NCI-H82 (cell line): ENCODE results near the gene TNNT3.
"Not testable (repeated sequence)": the region's sequence is repeated elsewhere in the genome, so short reads cannot be mapped to it uniquely, and the experiment has no call there.

Source experiments
- DNase-seq: peaks from one replicate; lab custom pipeline; 2025; lab: John Stamatoyannopoulos, UW

TNNT3 gene

DNA sequence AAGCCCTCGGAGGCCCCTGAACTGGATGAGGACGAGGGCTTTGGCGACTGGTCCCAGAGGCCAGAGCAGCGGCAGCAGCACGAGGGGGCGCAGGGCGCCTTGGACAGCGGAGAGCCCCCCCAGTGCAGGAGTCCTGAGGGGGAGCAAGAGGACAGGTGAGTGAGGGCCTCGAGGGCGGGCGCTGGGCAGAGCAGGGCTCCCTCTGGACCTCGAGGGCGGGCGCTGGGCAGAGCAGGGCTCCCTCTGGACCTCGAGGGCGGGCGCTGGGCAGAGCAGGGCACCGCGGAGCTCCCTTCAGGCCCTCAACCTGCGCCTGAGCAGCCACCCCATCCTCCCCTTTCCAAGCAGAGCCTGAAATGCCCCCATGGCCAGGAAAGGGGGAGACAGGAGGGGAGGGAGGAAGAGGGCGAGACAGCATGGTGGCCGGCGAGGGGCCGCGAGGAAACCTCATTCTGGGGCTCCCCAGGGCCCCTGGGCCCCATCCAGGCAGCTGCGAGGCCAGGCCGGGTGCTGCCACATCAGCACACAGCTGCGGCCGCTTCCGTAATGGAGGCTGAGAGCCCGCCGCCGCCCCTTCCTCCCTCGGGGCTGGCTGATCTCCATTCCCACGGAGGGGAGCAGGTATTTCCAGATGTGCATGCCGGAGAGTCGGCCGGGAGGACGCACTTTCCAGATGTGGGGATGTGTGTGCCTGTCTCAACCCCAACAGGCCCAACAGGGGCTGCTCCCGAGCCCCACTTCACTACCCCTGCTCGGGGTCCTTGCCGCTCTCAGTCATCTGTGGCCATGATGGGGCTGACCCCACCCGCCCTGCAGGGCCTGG, 37.9 kb upstream of the TNNT3 start:
- DNase-seq, result no peak

GRCh38 chr11:1882265-1883238, 37.0 kb upstream of the TNNT3 start:
- DNase-seq, result peak; percentile 73

GRCh38 chr11:1883346-1884302, 35.9 kb upstream of the TNNT3 start:
- DNase-seq, result no peak

- no peak for DNase-seq
Measured at GRCh38 chr11:1884303-1884700, 35.2 kb upstream of the TNNT3 start.

DNA sequence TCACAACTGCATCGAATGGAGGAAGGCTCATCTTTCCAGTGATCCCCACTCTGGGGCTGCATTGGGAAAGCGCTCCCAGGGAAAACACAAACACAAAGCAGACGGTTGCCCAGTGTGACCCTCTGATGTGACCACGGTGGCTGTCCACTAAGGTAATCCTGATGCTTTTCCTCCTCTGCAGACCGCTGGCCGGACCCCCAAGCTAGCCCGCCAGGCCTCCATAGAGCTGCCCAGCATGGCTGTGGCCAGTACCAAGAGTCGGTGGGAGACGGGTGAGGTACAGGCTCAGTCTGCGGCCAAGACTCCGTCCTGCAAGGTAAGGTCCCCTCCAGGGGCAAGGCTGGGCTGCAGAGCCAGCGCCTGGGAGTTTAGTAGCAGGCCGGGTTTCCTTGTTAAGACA, 33.0 kb upstream of the TNNT3 start:
- DNase-seq, result not testable (repeated sequence)

DNA sequence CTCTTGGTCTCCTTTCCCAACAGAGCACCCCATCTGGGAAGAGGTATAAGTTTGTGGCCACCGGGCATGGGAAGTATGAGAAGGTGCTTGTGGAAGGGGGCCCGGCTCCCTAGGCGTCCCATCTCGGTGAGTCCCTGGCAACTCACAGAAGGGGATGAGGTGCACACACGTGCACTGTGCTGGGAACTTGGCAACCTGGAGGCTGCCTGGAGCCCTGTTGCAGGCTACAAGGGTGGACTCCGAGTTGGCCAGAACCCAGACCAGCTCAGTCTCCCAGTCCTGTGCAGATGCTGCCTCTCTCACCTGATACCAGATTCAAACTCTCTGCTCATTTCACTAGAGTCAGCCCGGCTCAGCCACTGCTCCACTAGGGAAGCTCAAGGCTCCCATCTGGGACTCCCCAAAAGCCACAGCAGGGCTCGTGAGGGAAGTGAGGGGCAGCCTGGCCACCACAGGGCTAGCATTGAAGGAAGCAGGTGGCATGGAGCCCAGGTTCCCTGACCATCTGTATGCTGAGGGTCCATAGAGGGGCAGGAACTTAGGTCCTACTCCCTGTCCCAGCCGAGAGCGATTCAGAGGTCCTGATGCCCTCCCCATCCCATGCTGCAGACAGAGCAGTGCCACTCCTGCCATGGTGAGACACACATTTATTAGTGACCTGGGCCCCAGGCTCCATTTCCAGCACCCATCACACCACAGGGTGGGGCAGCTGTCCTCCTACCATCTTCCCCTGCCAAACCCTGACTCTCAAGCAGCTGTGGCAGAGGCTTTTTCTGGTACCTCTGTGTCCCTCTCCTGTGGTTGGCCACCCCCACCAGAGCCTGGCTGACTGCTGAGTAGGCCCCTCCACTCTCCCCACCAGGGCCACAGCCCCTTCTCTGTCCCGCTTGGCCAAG, 31.8 kb upstream of the TNNT3 start:
- no peak for DNase-seq

GRCh38 chr11:1888347-1888753, 31.2 kb upstream of the TNNT3 start:
- DNase-seq, result no peak

DNA sequence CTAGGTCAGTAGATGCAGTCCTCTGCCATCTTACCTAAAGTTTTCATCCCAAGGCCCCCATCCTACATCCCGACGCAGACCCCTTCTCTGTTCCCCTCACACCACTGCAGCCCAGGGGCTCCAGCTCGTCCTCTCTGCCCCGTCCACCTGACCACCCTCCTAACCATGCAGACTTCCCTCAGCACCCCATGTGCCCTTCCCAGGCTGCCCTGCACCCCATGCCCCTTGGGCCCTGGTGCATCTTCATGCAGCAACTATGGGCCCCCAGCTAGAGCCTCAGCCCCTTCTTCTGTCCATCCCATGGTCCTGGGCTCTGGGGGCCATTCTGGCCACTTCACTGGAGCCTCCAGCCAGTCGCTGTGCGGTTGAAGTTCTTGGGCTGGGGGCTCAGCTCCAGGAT, 30.7 kb upstream of the TNNT3 start:
- DNase-seq, result no peak

DNA sequence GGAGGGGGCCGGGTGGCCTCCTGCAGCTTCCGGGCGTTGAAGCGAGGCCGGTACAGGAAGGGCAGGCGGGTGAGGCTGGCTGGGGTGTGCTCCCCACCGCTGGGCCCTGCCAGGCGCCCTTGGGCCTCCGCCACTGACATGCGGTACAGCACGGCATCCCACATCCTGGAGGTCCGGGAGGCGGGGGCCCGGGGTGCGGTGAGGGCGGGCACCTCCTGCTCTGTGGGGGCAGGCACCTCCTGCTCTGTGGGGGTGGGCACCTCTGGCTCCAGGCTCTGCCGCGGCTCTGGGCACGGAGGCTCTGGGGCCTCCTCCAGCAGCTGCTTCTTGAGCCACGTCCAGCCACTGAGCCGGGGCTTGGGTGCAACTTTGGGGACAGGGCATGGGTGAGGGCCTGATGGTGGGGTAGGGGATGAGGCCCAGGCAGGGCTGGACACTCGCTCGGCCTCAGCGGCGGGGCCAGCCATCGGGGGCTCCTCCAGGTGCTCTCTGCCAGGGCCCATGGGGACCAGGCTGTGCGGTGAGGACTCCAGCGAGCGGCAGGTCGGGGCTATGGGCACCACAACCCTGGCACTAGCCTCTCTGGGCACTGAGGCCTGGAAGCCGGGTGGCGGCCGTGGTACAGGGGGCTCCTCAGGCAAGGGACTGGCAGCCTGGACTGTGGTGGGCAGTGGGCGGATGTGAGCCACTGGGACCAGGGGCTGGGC, 30.1 kb upstream of the TNNT3 start:
- no peak for DNase-seq

DNA sequence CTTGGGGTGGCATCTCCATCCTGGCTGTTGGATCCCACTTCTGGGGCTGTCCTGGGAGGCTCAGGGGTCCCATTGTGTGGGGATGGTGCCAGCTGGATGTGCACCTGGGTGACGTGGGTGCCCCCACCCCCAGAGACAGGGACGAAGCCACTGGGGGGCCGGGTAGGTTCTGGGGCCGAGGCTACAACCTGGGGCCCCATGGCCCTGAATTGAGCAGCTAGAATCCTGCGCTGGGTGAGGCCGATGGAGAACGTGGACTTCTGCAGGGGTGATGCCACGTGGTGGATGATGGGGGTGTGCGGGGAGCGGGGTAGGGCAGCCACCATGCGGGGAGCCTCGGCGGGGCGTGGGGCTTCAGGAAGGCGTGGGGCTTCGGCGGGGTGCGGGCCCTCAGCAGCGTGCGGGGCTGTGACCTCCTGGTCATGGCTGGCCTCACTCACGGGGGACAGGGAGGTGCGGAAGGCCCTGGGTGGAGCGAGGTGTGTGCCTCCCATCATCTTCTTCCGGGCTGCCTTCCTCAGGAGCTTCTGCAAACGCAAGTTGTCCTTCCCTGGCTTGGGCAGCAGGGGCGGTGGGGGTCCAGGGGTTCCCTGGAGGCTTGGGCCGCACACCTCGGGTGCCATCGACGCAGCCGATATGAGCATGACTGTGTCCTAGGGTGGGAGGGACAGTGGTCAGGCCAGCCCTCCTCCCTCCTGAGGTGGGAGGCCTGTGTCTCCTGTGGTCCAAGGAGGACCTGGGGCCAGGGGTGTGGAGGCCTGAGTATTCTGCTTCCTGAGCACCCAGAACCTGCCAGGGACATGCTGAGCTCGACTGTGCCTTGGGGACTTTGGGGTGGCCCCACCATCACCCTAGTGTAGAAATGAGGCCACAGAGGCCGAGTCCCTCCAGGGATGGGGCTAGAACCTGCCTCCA, 29.3 kb upstream of the TNNT3 start:
- no peak for DNase-seq

DNA sequence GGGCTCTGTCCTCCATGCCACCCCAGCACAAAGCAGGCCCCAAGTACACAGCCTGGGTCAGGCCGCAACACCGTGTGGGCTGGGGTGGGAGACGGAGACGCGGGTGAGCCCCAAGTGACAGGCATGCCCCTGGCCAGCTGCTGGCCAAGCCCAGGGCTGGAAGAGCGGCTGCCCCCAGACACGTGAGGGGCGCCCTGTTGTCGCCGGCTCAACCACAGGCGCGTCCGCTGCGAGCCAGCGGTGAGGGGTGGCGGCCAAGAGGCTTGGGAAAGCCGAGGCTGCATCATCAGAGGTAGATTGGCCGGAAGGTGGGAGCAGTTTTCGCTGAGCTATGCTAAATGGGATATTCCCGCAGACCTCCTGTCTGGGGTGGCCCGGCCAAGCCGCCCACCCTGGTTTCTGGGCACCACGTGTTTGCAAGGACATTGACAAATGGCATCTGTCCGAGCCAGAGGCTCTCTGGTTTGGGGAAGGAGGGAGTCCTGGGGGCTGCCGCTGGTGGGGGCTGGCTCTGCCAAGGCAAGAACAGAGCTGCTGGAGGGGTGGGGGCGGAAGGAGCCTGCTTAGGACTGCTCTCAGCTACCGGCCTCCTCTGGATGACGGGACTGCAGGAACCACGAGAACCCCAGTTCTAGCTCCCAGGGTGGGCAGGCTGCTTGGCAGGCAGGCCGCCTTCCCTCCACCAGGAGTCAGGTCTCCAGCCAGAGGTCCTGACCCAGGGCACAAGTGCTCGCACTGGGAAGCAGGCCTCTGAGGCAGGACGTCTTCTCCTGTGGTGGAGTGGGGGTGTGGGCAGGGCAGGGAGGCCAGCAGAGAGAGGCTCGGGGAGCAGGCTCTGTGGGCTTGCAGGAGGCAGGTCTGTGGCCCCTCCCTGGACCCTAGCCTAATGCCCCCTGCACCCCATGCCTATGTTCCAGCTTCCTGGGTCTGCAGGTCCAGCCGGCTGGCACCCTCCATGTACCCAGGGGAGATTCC, 28.4 kb upstream of the TNNT3 start:
- DNase-seq, result no peak

GRCh38 chr11:1891831-1892115, 27.7 kb upstream of the TNNT3 start, which contains the start of gene PRR33:
Gene PRR33, minus strand, starts transcription at chr11:1891895. Its CDS starts 1,311 bp downstream, at chr11:1890584.
- no peak for DNase-seq

- DNase-seq, result no peak
Measured at GRCh38 chr11:1892116-1892515, 27.4 kb upstream of the TNNT3 start.

DNA sequence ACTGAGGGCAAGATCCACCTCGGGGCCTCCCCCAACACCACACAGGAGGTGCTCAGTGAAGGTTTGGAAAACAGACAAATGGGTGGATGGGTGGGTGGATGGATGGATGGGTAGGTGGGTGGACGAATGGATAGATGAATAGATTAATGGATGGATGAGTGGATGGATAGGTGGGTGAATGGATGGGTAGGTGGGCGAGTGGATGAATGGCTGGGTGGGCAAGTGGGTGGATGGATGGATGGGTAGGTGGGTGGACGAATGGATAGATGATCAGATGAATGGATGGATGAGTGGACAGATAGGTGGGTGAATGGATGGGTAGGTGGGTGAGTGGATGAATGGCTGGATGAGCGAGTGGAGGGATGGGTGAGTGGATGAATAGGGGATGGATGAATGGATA, 26.9 kb upstream of the TNNT3 start:
- DNase-seq, result no peak

GRCh38 chr11:1893581-1894359, 25.7 kb upstream of the TNNT3 start:
- no peak for DNase-seq

DNA sequence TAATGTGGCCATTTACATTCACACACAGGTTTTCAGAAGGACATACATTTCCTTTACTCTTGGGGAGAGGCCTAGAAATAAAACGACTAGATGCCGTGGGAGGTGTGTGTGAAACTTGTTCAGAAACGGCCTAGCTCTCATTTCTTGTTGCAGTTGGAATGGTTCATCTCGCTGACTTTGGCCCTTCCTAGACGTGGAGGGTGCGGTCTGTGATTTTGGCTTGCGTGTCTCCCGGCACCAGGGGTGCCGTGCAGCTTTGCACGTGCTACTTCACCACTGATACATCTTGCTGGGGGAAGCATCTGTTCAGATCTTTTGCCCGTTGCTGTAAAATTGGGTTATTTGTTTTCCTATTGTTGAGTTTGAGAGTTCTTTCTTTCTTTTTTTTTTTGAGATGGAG, 24.7 kb upstream of the TNNT3 start:
- DNase-seq, result no peak

GRCh38 chr11:1896468-1896867, 23.0 kb upstream of the TNNT3 start:
- DNase-seq, result no peak
